Measurements from ENCODE around the gene SH3PXD2A. TPM values are rescaled to one million over a fixed set of nuclear protein-coding genes. Genes with fewer than 3 reads are reported as not detected.
"Not testable (repeated sequence)": the region's sequence is repeated elsewhere in the genome, so short reads cannot be mapped to it uniquely, and the experiment has no call there.

Gene SH3PXD2A
- total RNA-seq, 2 experiments from 2014 or later, result 6.7 to 7.7 TPM

- ATAC-seq, result no peak
- intact Hi-C loops (cut with DNase I, micrococcal nuclease), result loop anchor here in 1 of 2 experiments (5.0 kb wide), 1 partner anchor 50 kb away; no protein-coding TSS in a partner anchor
- no peak for DNase-seq
- H3K4me3 Mint-ChIP-seq, result no peak overlapping the region
- ChIA-PET POLR2A (no interaction called here), CTCF (interaction anchor here (1.7 to 2.3 kb wide), 2 partner anchors 12 to 69 kb away, joined by 6 to 8 read pairs; no protein-coding TSS in a partner anchor)
- H3K4me1 Mint-ChIP-seq, result no peaks in the 10 kb centered on the region
- no peaks in the 10 kb centered on the region for H3K36me3 Mint-ChIP-seq (ENCODE audit: low read depth)
- H3K27ac Mint-ChIP-seq, result no peak overlapping the region
- no peaks in the 10 kb centered on the region for H3K9me3 Mint-ChIP-seq (ENCODE audit: low read depth)
- no peaks in the 10 kb centered on the region for H3K27me3 Mint-ChIP-seq
These were observed 237.6 kb downstream of the SH3PXD2A start for GRCh38 chr10:103617602-103618385.

- no peaks in the 10 kb centered on the region for H3K27me3 Mint-ChIP-seq
- DNase-seq (no peak), ATAC-seq (no peak)
- H3K36me3 Mint-ChIP-seq (ENCODE audit: low read depth), result no peaks in the 10 kb centered on the region
- no peaks in the 10 kb centered on the region for H3K9me3 Mint-ChIP-seq (ENCODE audit: low read depth)
- ChIA-PET POLR2A (no interaction called here), CTCF (interaction anchor here (0.6 to 2.3 kb wide), 3 partner anchors 11 to 70 kb away, joined by 3 to 8 read pairs (median 6); no protein-coding TSS in a partner anchor)
- H3K4me1 Mint-ChIP-seq, result no peaks in the 10 kb centered on the region
- no peak overlapping the region for H3K4me3 Mint-ChIP-seq
- no peak overlapping the region for H3K27ac Mint-ChIP-seq
- intact Hi-C loops (cut with DNase I, micrococcal nuclease), result loop anchor here in 1 of 2 experiments (5.0 kb wide), 1 partner anchor 50 kb away; no protein-coding TSS in a partner anchor
These were observed 238.4 kb downstream of the SH3PXD2A start for GRCh38 chr10:103616705-103617601.

GRCh38 chr10:103614306-103615158 is 240.8 kb downstream of the SH3PXD2A start:
- POLR2A ChIA-PET, result no interaction called here
- no peak for DNase-seq
- H3K9me3 Mint-ChIP-seq (ENCODE audit: low read depth), result no peaks in the 10 kb centered on the region
- no peaks in the 10 kb centered on the region for H3K27me3 Mint-ChIP-seq
- H3K4me1 Mint-ChIP-seq, result no peaks in the 10 kb centered on the region
- H3K36me3 Mint-ChIP-seq (ENCODE audit: low read depth), result no peaks in the 10 kb centered on the region
- no peak overlapping the region for H3K4me3 Mint-ChIP-seq
- H3K27ac Mint-ChIP-seq, result no peak overlapping the region
- CTCF ChIA-PET, result interaction anchor here (0.8 to 2.9 kb wide), 5 partner anchors 9 to 398 kb away, joined by 3 to 13 read pairs (median 4); no protein-coding TSS in a partner anchor
- intact Hi-C loops (cut with DNase I, micrococcal nuclease), result loop anchor here in 1 of 2 experiments (5.0 kb wide), 1 partner anchor 47 kb away; no protein-coding TSS in a partner anchor
- no peak for ATAC-seq

- CTCF ChIA-PET, result interaction anchor here (0.5 to 2.9 kb wide), 4 partner anchors 14 to 73 kb away, joined by 3 to 13 read pairs (median 4); no protein-coding TSS in a partner anchor
- Mint-ChIP-seq H3K36me3 (ENCODE audit: low read depth) (no peaks in the 10 kb centered on the region), H3K4me1 (no peaks in the 10 kb centered on the region), H3K27ac (no peak overlapping the region), H3K9me3 (ENCODE audit: low read depth) (no peaks in the 10 kb centered on the region), H3K27me3 (no peaks in the 10 kb centered on the region), H3K4me3 (no peak overlapping the region)
- POLR2A ChIA-PET, result no interaction called here
- intact Hi-C loops (cut with DNase I, micrococcal nuclease), result no loop called here
- ATAC-seq, result no peak
- no peak for DNase-seq
These were observed 241.8 kb downstream of the SH3PXD2A start for GRCh38 chr10:103613616-103614015.

- ATAC-seq (no peak), DNase-seq (no peak)
- H3K9me3 Mint-ChIP-seq (ENCODE audit: low read depth), result no peaks in the 10 kb centered on the region
- no peak overlapping the region for H3K4me3 Mint-ChIP-seq
- no peaks in the 10 kb centered on the region for H3K27me3 Mint-ChIP-seq
- H3K27ac Mint-ChIP-seq, result no peak overlapping the region
- no peaks in the 10 kb centered on the region for H3K4me1 Mint-ChIP-seq
- intact Hi-C loops (cut with DNase I, micrococcal nuclease), result no loop called here
- ChIA-PET POLR2A (no interaction called here), CTCF (interaction anchor here (0.6 to 2.9 kb wide), 4 partner anchors 10 to 272 kb away, joined by 3 to 13 read pairs (median 3); no protein-coding TSS in a partner anchor)
- H3K36me3 Mint-ChIP-seq (ENCODE audit: low read depth), result no peaks in the 10 kb centered on the region
These were observed 242.7 kb downstream of the SH3PXD2A start for GRCh38 chr10:103612462-103613365.

- H3K27me3 Mint-ChIP-seq, result no peaks in the 10 kb centered on the region
- H3K36me3 Mint-ChIP-seq (ENCODE audit: low read depth), result peaks cover 1% of the 10 kb centered on the region
- CTCF ChIA-PET, result interaction anchor here (1.2 kb wide), 1 partner anchor 18 kb away, joined by 4 read pairs; no protein-coding TSS in a partner anchor
- H3K4me1 Mint-ChIP-seq, result no peaks in the 10 kb centered on the region
- no peaks in the 10 kb centered on the region for H3K9me3 Mint-ChIP-seq (ENCODE audit: low read depth)
- DNase-seq, result no peak
- ATAC-seq, result no peak
- no peak overlapping the region for H3K27ac Mint-ChIP-seq
- H3K4me3 Mint-ChIP-seq, result no peak overlapping the region
- POLR2A ChIA-PET, result no interaction called here
- intact Hi-C loops (cut with DNase I, micrococcal nuclease), result no loop called here
These were observed 244.4 kb downstream of the SH3PXD2A start for GRCh38 chr10:103610921-103611511.

GRCh38 chr10:103610083-103610472 is 245.3 kb downstream of the SH3PXD2A start:
- CTCF ChIA-PET, result interaction anchor here (0.5 kb wide), 1 partner anchor 275 kb away, joined by 3 read pairs; no protein-coding TSS in a partner anchor
- Mint-ChIP-seq H3K36me3 (ENCODE audit: low read depth) (peaks cover 3% of the 10 kb centered on the region), H3K27ac (no peak overlapping the region), H3K9me3 (ENCODE audit: low read depth) (no peaks in the 10 kb centered on the region), H3K27me3 (no peaks in the 10 kb centered on the region), H3K4me3 (no peak overlapping the region), H3K4me1 (no peaks in the 10 kb centered on the region)
- POLR2A ChIA-PET, result no interaction called here
- no peak for ATAC-seq
- DNase-seq, result no peak
- intact Hi-C loops (cut with DNase I, micrococcal nuclease), result no loop called here

- intact Hi-C loops (cut with DNase I, micrococcal nuclease), result no loop called here
- DNase-seq (no peak), ATAC-seq (no peak)
- POLR2A ChIA-PET, result no interaction called here
- Mint-ChIP-seq H3K4me1 (no peaks in the 10 kb centered on the region), H3K4me3 (no peak overlapping the region), H3K27ac (no peak overlapping the region), H3K9me3 (ENCODE audit: low read depth) (no peaks in the 10 kb centered on the region), H3K36me3 (ENCODE audit: low read depth) (peaks cover 3% of the 10 kb centered on the region), H3K27me3 (no peaks in the 10 kb centered on the region)
- CTCF ChIA-PET, result interaction anchor here (0.5 kb wide), 1 partner anchor 276 kb away, joined by 3 read pairs; no protein-coding TSS in a partner anchor
These were observed 245.9 kb downstream of the SH3PXD2A start for GRCh38 chr10:103609231-103610082.

GRCh38 chr10:103608056-103608455 is 247.3 kb downstream of the SH3PXD2A start:
- H3K4me1 Mint-ChIP-seq; H3K27ac Mint-ChIP-seq; H3K27me3 Mint-ChIP-seq; H3K36me3 Mint-ChIP-seq (ENCODE audit: low read depth); intact Hi-C loops (cut with DNase I, micrococcal nuclease); CTCF ChIA-PET; H3K9me3 Mint-ChIP-seq (ENCODE audit: low read depth); DNase-seq; H3K4me3 Mint-ChIP-seq; POLR2A ChIA-PET; ATAC-seq: not testable (repeated sequence)

Data from activated CD4-positive, alpha-beta T cell treated with anti-CD3 and anti-CD28 coated beads for 36 hours (primary cell).